DMS153 treated with DMSO at 0.1 percent for 48 hours (cell line): ENCODE data around the gene UTP15.
A peak's percentile ranks its signal among the peaks of the same experiment; 100 is the strongest.

Experiments
- DNase-seq: peaks from one replicate; lab custom pipeline; 2025; ENCODE audit not compliant: unreplicated experiment; lab: John Stamatoyannopoulos, UW

The UTP15 gene

GRCh38 chr5:73619606-73620333 lies 54.2 kb downstream of the UTP15 start:
- no peak for DNase-seq

GRCh38 chr5:73620334-73620687 lies 54.8 kb downstream of the UTP15 start:
- no peak for DNase-seq

GRCh38 chr5:73623060-73623459 lies 57.5 kb downstream of the UTP15 start:
- DNase-seq = no peak

GRCh38 chr5:73623901-73624404 lies 58.4 kb downstream of the UTP15 start:
- no peak for DNase-seq

- DNase-seq = no peak
Measured at GRCh38 chr5:73624888-73625287, 59.3 kb downstream of the UTP15 start.

- DNase-seq = no peak
Measured at GRCh38 chr5:73625372-73625943, 59.9 kb downstream of the UTP15 start.

GRCh38 chr5:73625944-73626811 lies 60.6 kb downstream of the UTP15 start, which contains the start of gene ARHGEF28:
ARHGEF28 (plus strand) TSS chr5:73626196; CDS start chr5:73684852, 58,656 bp downstream.
- peak; percentile 8 for DNase-seq

- DNase-seq = no peak
Measured at GRCh38 chr5:73626814-73627313, 61.3 kb downstream of the UTP15 start.

- no peak for DNase-seq
Measured at GRCh38 chr5:73629456-73629855, 63.9 kb downstream of the UTP15 start.

- no peak for DNase-seq
Measured at GRCh38 chr5:73630765-73631164, 65.2 kb downstream of the UTP15 start.

GRCh38 chr5:73631500-73631899 lies 66.0 kb downstream of the UTP15 start:
- DNase-seq = no peak
